GM19239 (cell line): Measurements from ENCODE around the gene ALKBH6.

Experiments used
- DNase-seq: peaks from one replicate; pipeline ENCODE4 v3.0.0; 2011; ENCODE audit warnings: low spot score; ENCODE audit not compliant: insufficient read length
- FAIRE-seq: peaks from 2 replicates; lab custom pipeline; 2011; peaks lifted over from hg19 to GRCh38; lab: Jason Lieb, UNC

ALKBH6 gene

DNA sequence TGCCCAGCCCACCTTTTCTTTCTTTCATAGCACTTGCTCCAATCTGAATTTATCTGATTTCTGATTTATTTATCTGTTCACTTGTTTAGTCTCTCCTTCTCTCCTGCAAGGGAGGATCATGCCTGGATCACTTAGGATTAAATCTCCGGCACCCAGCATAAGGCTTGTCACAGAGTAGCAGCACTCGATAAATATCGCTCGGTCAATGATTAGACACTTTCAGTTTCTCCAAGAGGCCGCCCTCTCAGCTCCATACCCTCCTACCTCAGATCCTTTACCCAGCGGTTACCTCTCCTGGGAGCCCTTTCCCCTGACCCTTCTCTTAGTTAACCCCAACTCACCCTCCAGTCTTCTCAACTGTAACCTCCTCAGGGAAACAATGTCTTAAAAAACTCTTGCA is 17.3 kb upstream of the ALKBH6 start:
- DNase-seq: no peak
- FAIRE-seq: no peak

DNA sequence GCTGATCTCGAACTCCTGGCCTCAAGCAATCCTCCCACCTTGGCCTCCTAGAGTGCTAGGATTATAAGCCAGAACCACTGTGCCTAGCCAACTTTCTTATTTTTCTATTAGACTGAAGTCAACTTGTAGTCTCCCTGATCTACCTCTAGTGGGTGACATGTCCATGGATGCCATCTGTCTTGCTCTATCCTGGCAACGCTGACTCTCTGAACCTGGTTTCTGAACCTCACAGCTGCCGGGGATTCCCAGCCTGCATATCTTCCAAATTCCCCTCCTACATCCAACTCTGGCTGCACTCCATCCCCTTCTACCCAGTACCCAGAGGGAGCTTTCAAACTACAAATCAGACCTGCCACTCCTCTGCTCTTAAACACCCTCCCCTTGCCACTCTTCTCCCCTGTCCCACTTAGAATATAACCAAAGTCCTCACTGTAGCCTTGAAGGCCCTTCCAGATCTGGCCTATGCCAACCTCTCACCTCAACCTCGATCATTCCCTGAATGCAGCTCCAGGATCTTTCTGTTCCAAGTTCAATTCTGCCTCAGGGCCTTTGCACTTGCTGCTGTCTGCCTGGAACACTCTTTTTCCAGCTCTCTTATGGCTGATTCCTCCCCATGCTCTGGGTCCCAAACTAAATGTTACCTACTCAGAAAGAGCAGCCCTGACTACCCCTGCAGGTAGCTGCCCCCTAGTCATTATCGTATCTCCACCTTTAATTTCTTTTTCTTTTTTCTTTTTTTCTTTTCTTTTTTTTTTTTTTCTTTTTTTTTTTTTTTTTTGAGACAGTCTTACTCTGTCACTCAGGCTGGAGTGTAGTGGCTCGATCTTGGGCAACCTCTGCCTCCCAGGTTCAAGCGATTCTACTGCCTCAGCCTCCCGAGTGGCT is 16.5 kb upstream of the ALKBH6 start:
- DNase-seq (no peak), FAIRE-seq (no peak)

GRCh38 chr19:36028313-36029041 is 14.5 kb upstream of the ALKBH6 start:
- no peak for DNase-seq
- no peak for FAIRE-seq

GRCh38 chr19:36027696-36028095 is 13.7 kb upstream of the ALKBH6 start:
- no peak for DNase-seq
- FAIRE-seq: no peak

DNA sequence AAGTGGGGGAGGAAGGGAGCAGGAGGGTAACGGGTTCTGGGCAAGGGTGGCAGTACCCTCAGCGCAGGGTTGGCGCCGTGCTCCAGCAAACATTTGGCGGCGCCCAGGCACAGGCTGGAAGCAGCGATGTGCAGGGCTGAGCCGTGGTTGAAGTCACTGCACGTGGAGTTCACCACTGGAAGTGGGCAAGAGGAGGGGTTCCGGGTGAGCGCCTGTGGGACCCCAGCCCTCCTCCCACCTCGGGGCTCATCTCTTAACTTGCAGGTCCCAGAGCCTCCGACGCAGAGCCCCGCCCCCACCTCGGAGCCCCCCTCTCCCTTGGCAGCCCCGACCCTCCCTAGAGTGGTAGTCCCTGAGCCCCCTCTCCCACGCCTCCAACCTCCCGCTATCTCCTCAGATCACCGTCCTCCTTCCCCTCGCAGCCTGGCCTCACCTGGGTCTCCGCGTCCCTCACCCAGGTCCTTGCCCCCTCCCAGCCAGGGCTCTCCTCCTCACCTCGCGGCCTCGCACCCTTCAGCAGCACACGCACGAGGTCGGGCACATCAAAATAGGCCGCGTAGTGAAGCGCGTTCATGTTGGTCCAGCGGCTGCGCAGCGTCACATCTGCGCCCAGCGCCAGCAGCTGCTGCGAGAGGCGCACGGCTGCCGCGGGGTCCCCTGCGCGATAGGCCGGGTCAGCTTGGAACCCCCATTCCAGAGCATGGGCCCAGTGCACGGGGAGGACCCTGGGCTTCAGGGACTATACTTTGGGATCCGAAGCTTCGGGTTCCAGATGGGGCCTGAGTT is 12.3 kb upstream of the ALKBH6 start:
- DNase-seq (no peak), FAIRE-seq (no peak)

DNA sequence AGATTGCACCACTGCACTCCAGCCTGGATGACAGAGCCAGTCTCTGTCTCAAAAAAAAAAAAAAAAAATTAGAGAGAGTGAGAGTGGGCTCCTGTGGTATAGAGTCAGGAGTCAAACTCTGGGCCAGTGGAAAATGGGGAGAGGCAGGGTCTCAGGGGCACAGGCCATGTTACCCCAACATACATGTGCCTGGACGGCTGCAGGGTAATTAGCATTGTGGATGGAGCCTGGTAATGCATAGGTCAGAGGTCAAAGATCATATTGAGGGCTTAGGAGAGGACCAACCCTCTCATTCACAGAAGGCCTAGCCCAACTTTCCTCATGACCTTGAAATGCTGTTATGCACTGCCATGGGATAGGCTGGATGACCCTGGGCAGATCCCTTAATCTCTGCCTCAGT is 11.5 kb upstream of the ALKBH6 start:
- no peak for DNase-seq
- no peak for FAIRE-seq

GRCh38 chr19:36023432-36023831 is 9.4 kb upstream of the ALKBH6 start:
- FAIRE-seq (no peak), DNase-seq (no peak)

GRCh38 chr19:36019061-36019670 is 5.2 kb upstream of the ALKBH6 start:
- DNase-seq (no peak), FAIRE-seq (no peak)

- DNase-seq: no peak
- FAIRE-seq: no peak
These were observed 567 bp downstream of the ALKBH6 start for GRCh38 chr19:36013280-36014011.

- DNase-seq (no peak), FAIRE-seq (no peak)
These were observed 3.6 kb downstream of the ALKBH6 start for GRCh38 chr19:36010402-36010801.

GRCh38 chr19:36009633-36010379 is 4.2 kb downstream of the ALKBH6 start:
- no peak for FAIRE-seq
- DNase-seq: no peak

DNA sequence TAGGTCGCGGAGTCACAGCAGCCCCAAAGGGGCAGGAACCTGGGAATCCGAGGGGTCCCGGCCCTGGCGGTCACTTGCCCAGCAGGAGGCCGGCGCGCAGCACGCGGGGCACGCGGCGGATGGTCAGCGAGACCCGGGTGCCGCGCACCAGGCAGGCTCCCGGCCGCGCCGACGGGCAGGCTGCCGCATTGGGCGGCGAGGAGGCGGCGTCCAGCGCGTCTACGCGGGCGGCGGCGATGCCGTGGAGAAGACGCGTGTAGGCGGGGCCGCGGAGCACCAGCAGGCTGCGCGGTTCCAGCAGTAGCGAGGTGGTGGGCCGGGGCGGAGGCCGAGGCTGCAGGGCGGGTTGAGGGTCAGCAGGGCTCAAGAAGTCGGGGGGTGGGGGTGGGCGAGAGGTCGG is 4.8 kb downstream of the ALKBH6 start:
- DNase-seq: no peak
- no peak for FAIRE-seq

DNA sequence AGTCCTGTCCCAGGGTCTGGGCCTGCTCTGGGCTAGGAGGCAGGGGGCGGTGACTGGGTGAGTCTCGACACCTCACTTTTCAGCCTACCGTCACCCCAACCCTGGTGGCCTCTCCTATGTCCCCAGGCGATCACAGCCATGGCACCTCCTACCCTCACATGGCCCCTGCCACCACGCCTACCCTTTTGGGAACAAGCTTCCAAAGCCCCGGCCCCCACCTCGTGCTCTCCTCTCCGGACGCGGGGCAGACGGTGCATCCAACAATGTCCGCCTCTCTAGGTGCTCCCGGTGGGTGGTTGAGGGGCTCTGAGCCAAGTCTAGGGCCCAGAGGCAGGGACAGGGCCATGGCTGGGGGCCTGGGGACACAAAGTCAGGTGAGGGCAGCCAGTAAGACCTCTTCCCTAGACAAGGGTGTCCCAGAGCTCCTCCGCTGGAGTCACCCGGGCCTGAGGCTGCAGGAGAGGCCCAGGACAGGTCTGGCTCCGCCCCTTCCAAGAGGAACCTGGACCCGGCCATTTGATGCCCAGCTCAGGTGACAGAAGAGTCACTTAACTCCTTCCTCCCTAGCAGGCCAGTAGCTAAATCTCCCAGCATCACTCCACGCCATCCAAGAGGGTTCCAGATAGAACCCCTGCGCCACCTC is 5.6 kb downstream of the ALKBH6 start, which contains the start of gene SYNE4:
TSS of gene SYNE4 (minus strand) at position 478 of the 643 bp plus-strand sequence. CDS start at position 346, 132 bp downstream.
- DNase-seq (no peak), FAIRE-seq (no peak)

GRCh38 chr19:36006955-36007354 is 7.1 kb downstream of the ALKBH6 start:
- FAIRE-seq (no peak), DNase-seq (no peak)

- FAIRE-seq: no peak
- no peak for DNase-seq
These were observed 10.7 kb downstream of the ALKBH6 start for GRCh38 chr19:36003284-36003683.

- no peak for FAIRE-seq
- DNase-seq: no peak
These were observed 12.4 kb downstream of the ALKBH6 start for GRCh38 chr19:36001605-36002004.

GRCh38 chr19:35996777-35997176 is 17.2 kb downstream of the ALKBH6 start:
- DNase-seq: no peak

More at GRCh38 chr19:35996777-35997176, 17.2 kb downstream of the ALKBH6 start:
- FAIRE-seq: no peak
